Suppressor macrophage (primary cell): ENCODE measurements around the gene PDE11A.
"Not testable (repeated sequence)": the region's sequence is repeated elsewhere in the genome, so short reads cannot be mapped to it uniquely, and the experiment has no call there.

Source experiments
- DNase-seq, 4 experiments: peaks; one replicate each; pipeline ENCODE4 v3.0.0-alpha.2; 2020 to 2022
- total RNA-seq, 17 experiments: gene quantifications; one replicate each; lab custom pipeline; 2026; ENCODE audit warnings: mixed read lengths in 6 of 17, inconsistent platforms in 3 of 17; lab: John Stamatoyannopoulos, UW

The PDE11A gene
- 0 to 5.9 (median 0) reads per million in 17 experiments for total RNA-seq

GRCh38 chr2:178072383-178073301 is at the start of gene PDE11A:
TSS of gene PDE11A (minus strand) at chr2:178072777. CDS start at chr2:178072437, 340 bp downstream.
- DNase-seq: peak; percentile 27 to 62 (median 48)

DNA sequence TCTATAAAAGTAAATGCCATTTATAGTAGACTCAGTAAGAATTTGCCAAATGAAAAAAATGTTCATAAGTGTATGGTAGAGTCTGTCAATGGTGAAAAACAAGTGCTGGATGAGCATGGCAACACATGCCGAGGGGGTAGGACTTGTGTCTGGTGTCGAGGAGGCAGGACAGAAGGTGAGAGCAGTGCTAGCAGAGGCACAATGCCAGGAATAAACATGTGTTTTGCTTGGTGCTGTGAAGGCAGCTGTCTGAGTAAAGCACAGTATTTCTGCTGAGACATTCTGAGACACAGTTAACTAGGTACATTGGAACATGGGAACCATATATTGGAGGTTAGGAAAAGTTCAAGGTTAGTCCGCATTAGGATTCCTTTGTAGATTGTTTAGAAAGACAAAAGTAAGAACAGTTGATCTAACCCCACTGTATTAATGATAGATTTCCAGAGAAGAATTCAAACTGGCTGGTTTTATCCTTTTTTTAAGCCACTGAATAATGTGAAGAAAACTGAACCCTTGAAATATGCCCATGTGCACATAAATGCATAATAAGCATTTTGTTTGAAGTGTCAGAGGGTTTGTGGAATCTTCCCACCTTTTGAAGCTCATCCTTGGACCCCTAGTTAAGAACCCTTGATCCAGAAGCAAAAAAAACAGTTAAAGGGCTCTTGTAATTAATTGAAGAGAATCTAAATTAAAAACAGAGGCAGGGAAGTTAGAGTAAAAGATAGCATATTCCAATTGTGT is 46.8 kb upstream of the PDE11A start:
- DNase-seq: no peak

- no peak for DNase-seq
These were observed 45.1 kb upstream of the PDE11A start for GRCh38 chr2:178117725-178118124.

GRCh38 chr2:178115271-178115670 is 42.7 kb upstream of the PDE11A start:
- peak in 2 of 4 experiments; percentile 12 to 23 for DNase-seq

DNA sequence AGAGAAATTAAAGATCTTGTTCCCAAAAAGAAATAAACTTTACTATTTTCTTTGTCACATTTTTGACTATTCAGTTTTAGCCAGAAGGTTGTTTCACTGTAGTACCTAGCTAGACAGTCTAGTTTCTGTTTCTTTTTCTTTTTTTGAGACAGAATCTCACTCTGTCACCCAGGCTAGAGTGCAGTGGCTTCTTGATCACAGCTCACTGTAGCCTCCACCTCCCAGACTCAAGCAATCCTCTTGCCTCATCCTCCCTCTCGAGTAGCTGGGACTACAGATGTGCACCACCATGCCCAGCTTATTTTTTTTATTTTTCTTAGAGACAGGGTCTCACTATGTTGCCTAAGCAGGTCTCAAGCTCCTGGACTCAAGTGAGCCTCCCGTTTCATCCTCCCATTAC is 41.9 kb upstream of the PDE11A start:
- DNase-seq: no peak

DNA sequence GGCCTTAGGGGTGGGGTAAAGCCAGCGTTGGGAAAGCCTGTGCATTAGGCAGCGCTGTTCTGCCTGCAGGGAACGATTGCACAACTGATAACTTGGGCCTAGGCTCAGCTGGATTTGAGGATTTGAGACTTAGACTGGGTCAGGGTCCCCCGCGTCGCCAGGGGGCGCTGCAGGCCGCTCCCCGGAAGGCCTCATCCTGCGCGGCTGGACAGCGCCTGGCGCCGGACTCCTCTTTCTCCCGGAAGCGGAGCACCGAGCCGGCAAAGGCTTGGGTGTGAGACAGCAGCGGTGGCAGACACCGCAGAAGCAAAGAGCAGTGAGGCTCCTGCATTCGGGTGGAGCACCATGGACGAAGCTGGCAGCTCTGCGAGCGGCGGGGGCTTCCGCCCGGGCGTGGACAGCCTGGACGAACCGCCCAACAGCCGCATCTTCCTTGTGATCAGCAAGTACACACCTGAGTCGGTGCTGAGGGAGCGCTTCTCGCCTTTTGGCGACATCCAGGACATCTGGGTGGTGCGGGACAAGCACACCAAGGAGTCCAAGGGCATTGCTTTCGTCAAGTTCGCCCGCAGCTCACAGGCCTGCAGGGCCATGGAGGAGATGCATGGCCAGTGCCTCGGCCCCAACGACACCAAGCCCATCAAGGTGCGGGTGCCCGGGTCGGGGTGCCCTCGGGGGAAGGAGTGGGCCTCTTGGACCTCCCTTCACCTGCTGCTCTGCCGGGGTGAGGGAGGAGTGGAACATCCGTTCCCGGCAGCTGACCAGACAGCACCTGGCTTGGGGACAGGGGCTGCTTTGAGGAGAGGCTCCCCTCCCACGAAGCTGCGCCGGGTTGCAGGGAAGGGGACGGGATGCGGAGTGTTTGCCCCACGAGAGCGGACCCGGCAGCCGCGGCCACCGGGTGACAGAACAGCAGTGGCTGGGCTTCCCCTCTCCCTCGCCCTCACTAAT is 39.9 kb upstream of the PDE11A start, which contains the start of gene RBM45:
Gene RBM45, plus strand, starts transcription at position 236 of the 951 bp plus-strand sequence. Its CDS starts 110 bp downstream, at position 346.
- DNase-seq: peak; percentile 95 to 98 (median 96)

GRCh38 chr2:178111743-178112142 is 39.2 kb upstream of the PDE11A start:
- DNase-seq: no peak

DNA sequence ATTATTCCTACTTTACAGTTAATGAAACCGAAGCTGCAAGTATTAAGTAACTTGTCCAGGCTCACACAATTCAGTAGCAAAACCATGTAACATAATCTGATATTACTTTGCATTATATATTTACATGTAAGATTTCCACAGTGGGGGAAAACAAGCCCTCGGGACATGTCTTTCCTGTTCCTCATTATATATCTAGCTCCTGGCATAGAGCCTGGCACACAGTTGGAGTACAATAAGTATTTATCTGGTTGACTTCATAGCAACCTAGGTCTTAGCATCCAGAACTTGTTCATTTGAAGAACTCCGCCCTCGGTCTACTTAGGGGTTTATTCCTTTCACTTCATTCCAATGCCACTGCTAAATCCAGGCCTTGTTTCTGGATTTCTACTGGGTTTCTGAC is 38.1 kb upstream of the PDE11A start:
- no peak for DNase-seq

DNA sequence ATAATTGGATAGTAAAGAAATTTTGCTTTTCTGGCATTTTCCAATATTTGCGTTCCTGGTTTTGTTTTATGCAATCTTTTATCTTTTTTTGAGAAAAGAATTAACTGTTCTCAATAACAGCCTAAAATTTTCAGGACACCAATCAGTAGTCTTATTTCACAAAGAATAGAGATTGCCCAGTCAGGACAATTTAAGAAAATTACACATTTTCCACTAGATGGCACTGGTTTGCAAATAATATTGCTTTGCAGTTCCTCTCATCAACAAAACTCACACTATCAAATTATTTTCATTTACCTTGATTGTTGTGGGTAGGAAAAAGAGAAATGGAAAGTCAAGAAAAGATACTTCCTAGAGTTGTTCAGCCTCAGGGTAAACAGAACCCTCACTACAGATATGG is 37.2 kb upstream of the PDE11A start:
- peak; percentile 10 to 76 (median 47) for DNase-seq

- no peak for DNase-seq
These were observed 35.6 kb upstream of the PDE11A start for GRCh38 chr2:178108176-178108575.

DNA sequence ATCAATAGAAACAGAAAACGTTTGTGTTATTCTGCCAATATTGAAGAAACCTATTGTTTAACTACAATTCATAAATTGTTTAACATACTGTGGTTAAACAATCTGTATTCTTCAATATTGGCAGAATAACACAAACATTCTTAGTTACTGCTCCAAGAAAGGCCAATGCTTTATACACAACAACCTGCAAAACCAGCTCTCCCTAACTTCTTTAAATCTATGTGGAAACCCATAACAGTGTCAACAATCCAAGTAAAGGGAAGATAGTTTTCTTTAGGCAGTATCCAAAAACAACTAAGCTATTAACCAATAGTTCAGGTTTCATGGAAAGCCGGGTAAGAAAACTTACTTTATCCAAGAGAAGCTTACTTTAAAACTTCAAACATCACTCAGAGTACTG is 33.5 kb upstream of the PDE11A start:
- no peak for DNase-seq

GRCh38 chr2:178105566-178105965 is 33.0 kb upstream of the PDE11A start:
- DNase-seq: no peak

GRCh38 chr2:178101321-178102079 is 28.9 kb upstream of the PDE11A start:
- peak in 3 of 4 experiments; percentile 9 to 30 (median 29) for DNase-seq

GRCh38 chr2:178093471-178093870 is 20.9 kb upstream of the PDE11A start:
- no peak for DNase-seq

- DNase-seq: no peak
These were observed 16.2 kb upstream of the PDE11A start for GRCh38 chr2:178088774-178089270.

- peak in 1 of 4 experiments; percentile 7 for DNase-seq
These were observed 11.7 kb upstream of the PDE11A start for GRCh38 chr2:178084273-178084672.

- no peak for DNase-seq
These were observed 9.9 kb upstream of the PDE11A start for GRCh38 chr2:178082408-178083045.

- DNase-seq: not testable (repeated sequence)
These were observed 6.7 kb upstream of the PDE11A start for GRCh38 chr2:178079279-178079678.

DNA sequence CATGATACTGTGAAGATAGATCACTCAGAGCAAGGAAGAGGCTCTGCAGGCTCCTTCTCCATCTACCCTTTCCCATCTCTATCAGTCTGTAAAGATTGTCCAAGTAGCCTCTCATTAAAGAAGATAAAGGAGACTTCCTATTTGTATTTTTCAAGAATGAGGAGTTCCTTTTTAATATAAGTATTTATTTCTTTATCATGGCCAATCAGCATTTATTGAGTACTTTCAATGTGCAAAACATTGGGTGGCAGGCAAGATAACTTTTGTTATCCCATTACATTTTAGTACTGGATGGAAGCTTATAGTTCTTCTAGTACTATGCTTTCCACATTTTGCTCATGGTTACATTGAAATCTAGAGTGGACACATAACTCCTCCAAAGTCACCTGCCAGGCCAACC is 3.6 kb upstream of the PDE11A start:
- DNase-seq: no peak

GRCh38 chr2:178075006-178075326 is 2.4 kb upstream of the PDE11A start:
- DNase-seq: no peak
